ENCODE data around the gene KDM1A. TPM values are rescaled to one million over a fixed set of nuclear protein-coding genes. Genes with fewer than 3 reads are reported as not detected.

Gene KDM1A
- total and polyA plus RNA-seq, 2 of the 13 experiments (the other 11 are each of a cell fraction or from before 2014, with no cell fraction given), result 81.3 to 173 TPM

- Histone ChIP-seq H3K27me3 (ENCODE audit: control insufficient read depth in 1 of 2, insufficient read depth in 2 of 2, low read length in 2 of 2) (no peaks in the 10 kb centered on the region), H3K4me3 (replicated peaks in 1 of 3; ENCODE audit: insufficient read depth in 1 of 3, low read depth in 2 of 3, low read length in 3 of 3) (no peak overlapping the region), H3K36me3 (replicated peaks in 1 of 2; ENCODE audit: control insufficient read depth in 1 of 2, insufficient read depth in 2 of 2, low read length in 2 of 2) (peaks cover 34 to 68% of the 10 kb centered on the region in 2 experiments; a peak in 4 of 5 replicates), H3K9me3 (ENCODE audit: low read length) (peaks cover 5% of the 10 kb centered on the region; the same call in 1 of the 2 replicates), H3K4me2 (ENCODE audit: low read depth, low read length) (no peak overlapping the region), H3K4me1 (ENCODE audit: insufficient read depth, low read length) (peaks cover 12% of the 10 kb centered on the region), H3K9ac (ENCODE audit: insufficient read depth, low read depth, low read length) (no peak overlapping the region), H3K79me2 (ENCODE audit: insufficient read depth, low read length) (peaks cover 3% of the 10 kb centered on the region), H2AFZ (ENCODE audit: low read length) (no peak overlapping the region), H3K27ac (ENCODE audit: extremely low read length, insufficient read depth, low read length) (no peak overlapping the region), H4K20me1 (ENCODE audit: insufficient read depth, low read length) (no peaks in the 10 kb centered on the region)
- intact Hi-C loops (cut with micrococcal nuclease; ENCODE audit: unreplicated experiment) (loop anchor here (10.0 kb wide), 1 partner anchor 118 kb away; the partner anchor contains the start of gene LACTBL1), in situ Hi-C loops (cut with HindIII; ENCODE audit: extremely low pct_ligation_motif_present, low pct_unique_long_range_greater_than_20kb) (no loop called here)
- no peak for FAIRE-seq
- no peak for TF ChIP-seq GABPB1 (CRISPR knock-in tag; IDR thresholded peaks at IDR 0.05)
- ATAC-seq, result no peak
- no peak for DNase-seq (ENCODE audit: low spot score)
- ChIA-PET CTCF (ENCODE audit: low intra/inter-chr PET ratio, low total read pairs) (no interaction called here), POLR2A (interaction anchor here (1.5 kb wide), 1 partner anchor 73 kb away, joined by 3 read pairs; the partner anchor contains the start of gene KDM1A)
- no TSS peak for BruUV-seq (replicated peaks)
- WGBS (ENCODE audit: low lambda C conversion rate), result 94% methylated on average over 9 of the region's 12 CpGs
Measured at GRCh38 chr1:23092447-23092846, 73.2 kb downstream of the KDM1A start.

- intact Hi-C loops (cut with micrococcal nuclease; ENCODE audit: unreplicated experiment), result loop anchor here (10.0 kb wide), 1 partner anchor 123 kb away; the partner anchor contains the start of gene LACTBL1
- Histone ChIP-seq H3K36me3 (replicated peaks in 1 of 2; ENCODE audit: control insufficient read depth in 1 of 2, insufficient read depth in 2 of 2, low read length in 2 of 2) (peaks cover 11 to 25% of the 10 kb centered on the region in 2 experiments; a peak in 4 of 5 replicates), H4K20me1 (ENCODE audit: insufficient read depth, low read length) (peaks cover 4% of the 10 kb centered on the region), H3K4me1 (ENCODE audit: insufficient read depth, low read length) (peaks cover 40% of the 10 kb centered on the region), H3K4me2 (ENCODE audit: low read depth, low read length) (no peak overlapping the region), H2AFZ (ENCODE audit: low read length) (no peak overlapping the region), H3K4me3 (replicated peaks in 1 of 3; ENCODE audit: insufficient read depth in 1 of 3, low read depth in 2 of 3, low read length in 3 of 3) (no peak overlapping the region), H3K9me3 (ENCODE audit: low read length) (peaks cover 5% of the 10 kb centered on the region; the same call in 1 of the 2 replicates), H3K27ac (ENCODE audit: extremely low read length, insufficient read depth, low read length) (no peak overlapping the region), H3K27me3 (ENCODE audit: control insufficient read depth in 1 of 2, insufficient read depth in 2 of 2, low read length in 2 of 2) (no peaks in the 10 kb centered on the region), H3K9ac (ENCODE audit: insufficient read depth, low read depth, low read length) (no peak overlapping the region), H3K79me2 (ENCODE audit: insufficient read depth, low read length) (peaks cover 3% of the 10 kb centered on the region)
- DNase-seq (ENCODE audit: low spot score) (no peak), ATAC-seq (no peak), FAIRE-seq (no peak)
- BruUV-seq (replicated peaks), result no TSS peak
- ChIA-PET CTCF (ENCODE audit: low intra/inter-chr PET ratio, low total read pairs) (interaction anchor here (5.6 kb wide), 1 partner anchor 89 kb away, joined by 110 read pairs; no protein-coding TSS in a partner anchor), POLR2A (no interaction called here)
- WGBS (ENCODE audit: low lambda C conversion rate), result 97% methylated on average over 6 of the region's 6 CpGs
- in situ Hi-C loops (cut with HindIII; ENCODE audit: extremely low pct_ligation_motif_present, low pct_unique_long_range_greater_than_20kb), result loop anchor here (5.0 kb wide), 1 partner anchor 90 kb away; no protein-coding TSS in a partner anchor
- TF ChIP-seq RFX3 (CRISPR knock-in tag; IDR thresholded peaks at IDR 0.05), result no peak
- no peak for TF ChIP-seq ZNF841 (CRISPR knock-in tag; IDR thresholded peaks at IDR 0.05; ENCODE audit: borderline replicate concordance)
- no peak for TF ChIP-seq ETS1 (CRISPR knock-in tag; IDR thresholded peaks at IDR 0.05)
- no peak for TF ChIP-seq ZNF557 (CRISPR knock-in tag; IDR thresholded peaks at IDR 0.05)
- TF ChIP-seq ZNF143 (CRISPR knock-in tag; IDR thresholded peaks at IDR 0.05), result no peak
- TF ChIP-seq ZC3H4 (CRISPR knock-in tag; IDR thresholded peaks at IDR 0.05; ENCODE audit: borderline replicate concordance), result no peak
- no peak for TF ChIP-seq ATF7 (IDR thresholded peaks at IDR 0.05)
- no peak for TF ChIP-seq ATF7 (CRISPR knock-in tag; IDR thresholded peaks at IDR 0.05)
- no peak for TF ChIP-seq TSC22D2 (CRISPR knock-in tag; IDR thresholded peaks at IDR 0.05; ENCODE audit: borderline replicate concordance)
- TF ChIP-seq ZNF724P (CRISPR knock-in tag; IDR thresholded peaks at IDR 0.05; ENCODE audit: borderline replicate concordance), result no peak
- no peak for TF ChIP-seq MAZ (IDR thresholded peaks at IDR 0.05; ENCODE audit: borderline replicate concordance, low read depth, low read length)
- no peak for TF ChIP-seq MAZ (CRISPR knock-in tag; IDR thresholded peaks at IDR 0.05; ENCODE audit: low read depth)
- TF ChIP-seq HBP1 (CRISPR knock-in tag; IDR thresholded peaks at IDR 0.05; ENCODE audit: low read depth), result no peak
- TF ChIP-seq ZNF34 (CRISPR knock-in tag; IDR thresholded peaks at IDR 0.05; ENCODE audit: borderline replicate concordance), result no peak
- TF ChIP-seq SAFB2 (CRISPR knock-in tag; IDR thresholded peaks at IDR 0.05; ENCODE audit: borderline replicate concordance, low read depth), result no peak
- no peak for TF ChIP-seq MLX (CRISPR knock-in tag; IDR thresholded peaks at IDR 0.05)
Measured at GRCh38 chr1:23097316-23097715, 78.0 kb downstream of the KDM1A start.

Measured in HepG2 (cell line).